CD14-positive monocyte (primary cell): ENCODE data around the gene ZNF565. TPM values are rescaled to one million over a fixed set of nuclear protein-coding genes. Genes with fewer than 3 reads are reported as not detected.

Source experiments
- DNase-seq, 3 donors: peaks; one replicate each; pipeline ENCODE4 v3.0.0-alpha.2; 2011 to 2022
- H2AFZ ChIP-seq: 2 replicates; pipeline ENCODE4 v1.6.0; 2012; ENCODE audit warnings: mild to moderate bottlenecking, low read depth, low read length, inconsistent platforms; ENCODE audit not compliant: insufficient read depth, poor library complexity, severe bottlenecking
- H3K27ac ChIP-seq, 2 donors: 1 replicate in 1 of 2; 2 replicates in 1 of 2; pipeline ENCODE4 v1.5.1; 2012 to 2013; ENCODE audit warnings: low read length in 2 of 2, control low read depth in 1 of 2, inconsistent platforms in 1 of 2, low read depth in 1 of 2, mild to moderate bottlenecking in 1 of 2
- H3K27me3 ChIP-seq, 2 donors: one replicate each; pipeline versions ENCODE4 v1.6.0 to v1.6.1; 2011 to 2013; ENCODE audit warnings: low read length in 2 of 2; ENCODE audit not compliant: control insufficient read depth in 2 of 2, insufficient read depth in 2 of 2
- H3K36me3 ChIP-seq, 2 donors: replicated peaks in 1 of 2; 1 replicate in 1 of 2; 2 replicates in 1 of 2; pipeline versions ENCODE4 v1.5.1 to v1.6.1; 2012 to 2013; ENCODE audit warnings: low read length in 2 of 2, control low read depth in 1 of 2, inconsistent platforms in 1 of 2, mild to moderate bottlenecking in 1 of 2; ENCODE audit not compliant: insufficient read depth in 2 of 2, control insufficient read depth in 1 of 2
- H3K4me1 ChIP-seq, 2 donors: 1 replicate in 1 of 2; 2 replicates in 1 of 2; pipeline versions ENCODE4 v1.5.1 to v1.6.1; 2012 to 2013; ENCODE audit warnings: low read length in 2 of 2, control low read depth in 1 of 2, inconsistent platforms in 1 of 2, mild to moderate bottlenecking in 1 of 2, moderate library complexity in 1 of 2; ENCODE audit not compliant: insufficient read depth in 2 of 2, control insufficient read depth in 1 of 2
- H3K4me2 ChIP-seq: replicated peaks from 2 replicates; pipeline ENCODE3; 2012; ENCODE audit warnings: low read length, moderate library complexity, mild to moderate bottlenecking; ENCODE audit not compliant: poor library complexity, severe bottlenecking; ENCODE audit errors: extremely low read depth
- H3K4me3 ChIP-seq, 3 experiments: fragments of 200-600 bp in 1 of 3; sonication (generic) in 1 of 3; replicated peaks in 1 of 3; 1 replicate in 2 of 3; 2 replicates in 1 of 3; pipeline ENCODE4 v1.5.1; 2011 to 2013; ENCODE audit warnings: low read length in 3 of 3, mild to moderate bottlenecking in 3 of 3, control low read depth in 2 of 3, low read depth in 2 of 3, inconsistent platforms in 1 of 3, moderate library complexity in 1 of 3
- H3K79me2 ChIP-seq: 2 replicates; pipeline ENCODE4 v1.6.0; 2012; ENCODE audit warnings: mild to moderate bottlenecking, control low read depth, inconsistent platforms, low read length, moderate library complexity; ENCODE audit not compliant: insufficient read depth
- H3K9ac ChIP-seq: 2 replicates; pipeline ENCODE4 v1.6.0; 2017; ENCODE audit warnings: low read length, mild to moderate bottlenecking; ENCODE audit not compliant: insufficient read depth, poor library complexity, severe bottlenecking
- H3K9me3 ChIP-seq, 2 donors: replicated peaks in 1 of 2; 1 replicate in 1 of 2; 2 replicates in 1 of 2; pipeline versions ENCODE4 v1.5.1 to v1.6.1; 2012 to 2013; ENCODE audit warnings: low read length in 2 of 2, control low read depth in 1 of 2; ENCODE audit not compliant: control insufficient read depth in 1 of 2, insufficient read depth in 1 of 2
- H4K20me1 ChIP-seq: 2 replicates; pipeline ENCODE4 v1.6.0; 2012; ENCODE audit warnings: mild to moderate bottlenecking, low read length, control low read depth, moderate library complexity; ENCODE audit not compliant: insufficient read depth
- H3K27ac Mint-ChIP-seq, 7 donors: one replicate each; pipeline ENCODE4 v1.8.0; 2020; ENCODE audit warnings: mild to moderate bottlenecking in 7 of 7, mixed read lengths in 7 of 7, moderate library complexity in 6 of 7, inconsistent platforms in 2 of 7
- H3K27me3 Mint-ChIP-seq, 3 donors: one replicate each; pipeline ENCODE4 v1.8.0; 2021 to 2022; ENCODE audit warnings: low read depth in 3 of 3, mild to moderate bottlenecking in 3 of 3, mixed read lengths in 3 of 3, moderate library complexity in 3 of 3, inconsistent platforms in 1 of 3
- H3K36me3 Mint-ChIP-seq, 2 donors: one replicate each; pipeline ENCODE4 v1.8.0; 2020; ENCODE audit warnings: mixed read lengths in 2 of 2, inconsistent platforms in 1 of 2, mild to moderate bottlenecking in 1 of 2
- H3K4me1 Mint-ChIP-seq: one replicate; pipeline ENCODE4 v1.8.0; 2020; ENCODE audit warnings: mild to moderate bottlenecking, mixed read lengths
- H3K4me3 Mint-ChIP-seq, 2 donors: one replicate each; pipeline ENCODE4 v1.8.0; 2020; ENCODE audit warnings: mild to moderate bottlenecking in 2 of 2, mixed read lengths in 2 of 2, moderate library complexity in 1 of 2
- H3K9me3 Mint-ChIP-seq, 7 donors: one replicate each; pipeline ENCODE4 v1.8.0; 2020 to 2022; ENCODE audit warnings: mixed read lengths in 7 of 7, mild to moderate bottlenecking in 6 of 7, moderate library complexity in 6 of 7, inconsistent platforms in 2 of 7
- WGBS: methylation state at CpG from one replicate; pipeline ENCODE4 v1.1.5; 2013; ENCODE audit warnings: missing lambda C conversion rate; ENCODE audit not compliant: insufficient coverage; 5-methylcytosine and 5-hydroxymethylcytosine counted together
- intact Hi-C, 2 donors: fragments of 100-400 bp; cut with micrococcal nuclease; formaldehyde crosslinking; loops; one replicate each; pipeline versions ENCODE4 v1.15.0 to v1.15.1; 2023
- polyA plus RNA-seq, 3 donors: library from polyadenylated mRNA; depleted of rRNA in 1 of 3; unstranded in 2 of 3; stranded (reverse) in 1 of 3; fragments of 300-500 nt in 2 of 3; fragments of >200 nt in 1 of 3; fragmentation: Illumina TruSeq in 2 of 3; gene quantifications; 1 replicate in 2 of 3; 2 replicates in 1 of 3; pipeline ENCODE4 v1.2.3, GENCODE V29; 2012 to 2021
- TF ChIP-seq, protein P1 (sequence below): fragments of 200-600 bp; IDR thresholded peaks from one replicate; pipeline ENCODE4 v1.8.0; 2022; ENCODE audit warnings: antibody characterized with exemption, mild to moderate bottlenecking

ZNF565 gene
- polyA plus RNA-seq, 3 donors: 1.5 to 3.5 (median 2.1) TPM

DNA sequence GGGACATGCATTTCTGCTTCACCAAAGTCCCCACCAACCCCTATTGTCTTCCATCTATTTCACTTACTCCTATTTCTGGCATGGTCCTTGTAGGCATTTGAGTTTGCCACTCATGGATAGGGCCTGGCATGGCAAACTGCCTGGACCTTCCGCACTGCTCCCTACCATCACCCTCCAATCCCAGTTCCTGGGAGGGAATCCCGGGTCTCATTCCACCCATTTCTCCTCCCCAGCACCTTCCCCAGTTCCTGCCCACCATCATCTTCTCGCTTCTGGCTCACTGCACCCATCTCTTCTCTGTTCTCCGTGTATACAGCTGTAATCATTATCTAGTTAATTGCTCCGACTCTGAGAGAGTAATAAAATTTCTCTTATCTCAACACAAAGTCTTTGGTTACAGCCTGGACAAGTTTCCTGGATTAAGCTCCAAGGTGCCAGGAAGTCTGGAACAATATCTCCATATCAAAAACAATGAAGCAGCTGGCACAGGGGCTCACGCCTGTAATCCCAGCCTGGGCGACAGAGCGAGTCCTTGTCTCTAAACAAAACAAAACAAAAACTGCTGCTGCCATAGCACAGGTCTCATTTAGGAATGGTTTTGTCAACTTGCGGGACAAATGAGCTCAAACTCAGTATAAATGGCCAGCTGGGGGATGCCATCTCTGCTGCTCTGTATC, 45.2 kb downstream of the ZNF565 start:
- peaks cover 3% of the 10 kb centered on the region for H3K4me1 Mint-ChIP-seq
- no peak overlapping the region for H3K9ac ChIP-seq
- no peaks in the 10 kb centered on the region for H4K20me1 ChIP-seq
- H3K36me3 ChIP-seq: peaks cover 0 to 6% of the 10 kb centered on the region in 2 donors
- no peaks in the 10 kb centered on the region for H3K79me2 ChIP-seq
- H3K4me2 ChIP-seq: no peak overlapping the region
- H3K9me3 ChIP-seq: no peaks in the 10 kb centered on the region
- no peak overlapping the region for H2AFZ ChIP-seq
- H3K36me3 Mint-ChIP-seq: peaks cover 0 to 20% of the 10 kb centered on the region in 2 donors
- no peaks in the 10 kb centered on the region for H3K27me3 Mint-ChIP-seq
- peaks cover 0 to 5% of the 10 kb centered on the region in 2 donors for H3K4me1 ChIP-seq
- no peak overlapping the region for H3K4me3 Mint-ChIP-seq
- no peaks in the 10 kb centered on the region for H3K9me3 Mint-ChIP-seq
- peak overlapping the region in 1 of 7 donors; percentile 5 for H3K27ac Mint-ChIP-seq
- intact Hi-C loops: no loop called here
- 97% methylated on average over 7 of the region's 9 CpGs for WGBS
- H3K27me3 ChIP-seq: no peaks in the 10 kb centered on the region
- no peak overlapping the region for H3K4me3 ChIP-seq
- no peak for DNase-seq
- TF ChIP-seq, protein P1, sequence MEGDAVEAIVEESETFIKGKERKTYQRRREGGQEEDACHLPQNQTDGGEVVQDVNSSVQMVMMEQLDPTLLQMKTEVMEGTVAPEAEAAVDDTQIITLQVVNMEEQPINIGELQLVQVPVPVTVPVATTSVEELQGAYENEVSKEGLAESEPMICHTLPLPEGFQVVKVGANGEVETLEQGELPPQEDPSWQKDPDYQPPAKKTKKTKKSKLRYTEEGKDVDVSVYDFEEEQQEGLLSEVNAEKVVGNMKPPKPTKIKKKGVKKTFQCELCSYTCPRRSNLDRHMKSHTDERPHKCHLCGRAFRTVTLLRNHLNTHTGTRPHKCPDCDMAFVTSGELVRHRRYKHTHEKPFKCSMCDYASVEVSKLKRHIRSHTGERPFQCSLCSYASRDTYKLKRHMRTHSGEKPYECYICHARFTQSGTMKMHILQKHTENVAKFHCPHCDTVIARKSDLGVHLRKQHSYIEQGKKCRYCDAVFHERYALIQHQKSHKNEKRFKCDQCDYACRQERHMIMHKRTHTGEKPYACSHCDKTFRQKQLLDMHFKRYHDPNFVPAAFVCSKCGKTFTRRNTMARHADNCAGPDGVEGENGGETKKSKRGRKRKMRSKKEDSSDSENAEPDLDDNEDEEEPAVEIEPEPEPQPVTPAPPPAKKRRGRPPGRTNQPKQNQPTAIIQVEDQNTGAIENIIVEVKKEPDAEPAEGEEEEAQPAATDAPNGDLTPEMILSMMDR: no peak
- H3K27ac ChIP-seq: no peak overlapping the region

DNA sequence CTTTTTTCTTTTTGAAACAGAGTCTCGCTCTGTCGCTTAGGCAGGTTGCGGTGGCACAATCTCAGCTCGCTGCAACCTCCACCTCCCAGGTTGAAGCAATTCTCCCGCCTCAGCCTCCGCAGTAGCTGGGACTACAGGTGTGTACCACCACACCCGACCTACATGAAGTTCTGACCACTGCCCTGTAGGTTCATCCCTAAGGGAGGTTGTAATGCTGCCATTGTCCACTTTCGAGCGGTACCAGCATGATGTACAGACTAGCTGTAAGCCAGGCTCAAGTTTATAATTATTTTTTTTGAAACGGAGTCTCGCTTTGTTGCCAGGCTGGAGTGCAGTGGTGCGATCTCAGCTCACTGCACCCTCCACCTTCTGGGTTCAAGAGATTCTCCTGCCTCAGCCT, 50.7 kb downstream of the ZNF565 start:
- Histone ChIP-seq H3K4me1 (no peaks in the 10 kb centered on the region), H3K9me3 (no peaks in the 10 kb centered on the region), H3K27me3 (no peaks in the 10 kb centered on the region), H3K27ac (no peak overlapping the region), H3K4me3 (no peak overlapping the region), H2AFZ (no peak overlapping the region), H3K36me3 (peaks cover 4 to 19% of the 10 kb centered on the region in 2 donors), H3K9ac (no peak overlapping the region), H4K20me1 (no peaks in the 10 kb centered on the region), H3K79me2 (no peaks in the 10 kb centered on the region), H3K4me2 (no peak overlapping the region)
- WGBS: 97% methylated on average over 8 of the region's 12 CpGs
- peaks cover 0 to 3% (median 0%) of the 10 kb centered on the region in 7 donors for H3K9me3 Mint-ChIP-seq
- H3K36me3 Mint-ChIP-seq: peaks cover 15 to 46% of the 10 kb centered on the region in 2 donors
- peak overlapping the region in 2 of 7 donors; percentile 19 to 21 for H3K27ac Mint-ChIP-seq
- intact Hi-C loops: no loop called here
- H3K4me1 Mint-ChIP-seq: no peaks in the 10 kb centered on the region
- TF ChIP-seq, protein P1: no peak
- DNase-seq: no peak
- H3K27me3 Mint-ChIP-seq: no peaks in the 10 kb centered on the region
- no peak overlapping the region for H3K4me3 Mint-ChIP-seq
